Omental fat pad (tissue), 4 donors: ENCODE data around the gene PHF21B. TPM values are rescaled to one million over a fixed set of nuclear protein-coding genes. Genes with fewer than 3 reads are reported as not detected.

Experiments
- ATAC-seq: fragments of 150-250 bp; one replicate; pipeline ENCODE4 v1.9.1; 2016; ENCODE audit warnings: mild to moderate bottlenecking, moderate library complexity; ENCODE audit not compliant: low FRiP score
- DNase-seq: peaks from one replicate; pipeline ENCODE4 v3.0.0-alpha.2; 2019; ENCODE audit warnings: low spot score
- CTCF ChIP-seq, 3 donors: fragments of 450-650 bp; IDR thresholded peaks; one replicate each; pipeline ENCODE4 v1.5.1; 2016 to 2017; ENCODE audit warnings: antibody characterized with exemption in 3 of 3, mild to moderate bottlenecking in 3 of 3, moderate library complexity in 2 of 3
- total RNA-seq, 4 donors: library from RNA; depleted of rRNA; stranded (reverse); fragments of >200 nt; gene quantifications; one replicate each; pipeline ENCODE4 v1.1.0, GENCODE V29; 2016

PHF21B gene
- total RNA-seq, 4 donors from 2014 or later, result 0.44 TPM; not detected in 3

GRCh38 chr22:44934454-44934735 is 75.4 kb downstream of the PHF21B start:
- no peak for ATAC-seq
- DNase-seq, result no peak
- no peak for TF ChIP-seq CTCF (IDR thresholded peaks at IDR 0.05)

GRCh38 chr22:44933666-44934453 is 75.9 kb downstream of the PHF21B start:
- no peak for TF ChIP-seq CTCF (IDR thresholded peaks at IDR 0.05)
- no peak for ATAC-seq

GRCh38 chr22:44932493-44932892 is 77.3 kb downstream of the PHF21B start:
- ATAC-seq (no peak), DNase-seq (no peak)
- no peak for TF ChIP-seq CTCF (IDR thresholded peaks at IDR 0.05)

More at GRCh38 chr22:44933666-44934453, 75.9 kb downstream of the PHF21B start:
- no peak for DNase-seq

- no peak for TF ChIP-seq CTCF (IDR thresholded peaks at IDR 0.05)
- DNase-seq (no peak), ATAC-seq (no peak)
These were observed 78.0 kb downstream of the PHF21B start for GRCh38 chr22:44931766-44932165.

- TF ChIP-seq CTCF (IDR thresholded peaks at IDR 0.05), result no peak
- no peak for DNase-seq
- ATAC-seq, result no peak
These were observed 78.7 kb downstream of the PHF21B start for GRCh38 chr22:44931077-44931540.

- no peak for TF ChIP-seq CTCF (IDR thresholded peaks at IDR 0.05)
- DNase-seq (no peak), ATAC-seq (no peak)
These were observed 79.1 kb downstream of the PHF21B start for GRCh38 chr22:44930711-44931035.

- DNase-seq (no peak), ATAC-seq (no peak)
- no peak for TF ChIP-seq CTCF (IDR thresholded peaks at IDR 0.05)
These were observed 79.6 kb downstream of the PHF21B start for GRCh38 chr22:44930016-44930710.
